Stimulated activated CD4-positive, alpha-beta T cell treated with anti-CD3 and anti-CD28 coated beads, Interleukin-1b, Interleukin-23, amount 100 ng/mL, for 4 hours (primary cell): Measurements from ENCODE around the gene MOAP1.
"Not testable (repeated sequence)": the region's sequence is repeated elsewhere in the genome, so short reads cannot be mapped to it uniquely, and the experiment has no call there.

ENCODE experiments used
- DNase-seq, 2 donors: peaks; one replicate each; pipeline ENCODE4 v3.0.0-alpha.2; 2020; ENCODE audit warnings: low read depth in 2 of 2

Gene MOAP1

DNA sequence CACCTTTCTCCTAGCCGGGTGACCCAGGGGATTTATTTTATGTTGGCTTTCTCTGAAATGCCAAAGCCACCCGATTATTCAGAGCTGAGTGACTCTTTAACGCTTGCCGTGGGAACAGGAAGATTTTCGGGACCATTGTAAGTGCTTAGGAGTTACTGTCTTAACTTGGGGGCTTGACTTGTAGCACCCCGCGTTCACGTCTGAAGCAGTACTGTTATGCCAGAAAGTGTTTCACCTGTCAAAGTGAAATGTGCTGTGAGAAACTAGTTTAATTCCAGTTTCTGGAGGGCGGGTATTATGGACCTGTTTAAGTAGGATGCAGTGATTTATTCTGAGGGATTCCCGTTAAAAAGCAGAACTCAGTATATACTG is 638 bp upstream of the MOAP1 start:
- DNase-seq = no peak

DNA sequence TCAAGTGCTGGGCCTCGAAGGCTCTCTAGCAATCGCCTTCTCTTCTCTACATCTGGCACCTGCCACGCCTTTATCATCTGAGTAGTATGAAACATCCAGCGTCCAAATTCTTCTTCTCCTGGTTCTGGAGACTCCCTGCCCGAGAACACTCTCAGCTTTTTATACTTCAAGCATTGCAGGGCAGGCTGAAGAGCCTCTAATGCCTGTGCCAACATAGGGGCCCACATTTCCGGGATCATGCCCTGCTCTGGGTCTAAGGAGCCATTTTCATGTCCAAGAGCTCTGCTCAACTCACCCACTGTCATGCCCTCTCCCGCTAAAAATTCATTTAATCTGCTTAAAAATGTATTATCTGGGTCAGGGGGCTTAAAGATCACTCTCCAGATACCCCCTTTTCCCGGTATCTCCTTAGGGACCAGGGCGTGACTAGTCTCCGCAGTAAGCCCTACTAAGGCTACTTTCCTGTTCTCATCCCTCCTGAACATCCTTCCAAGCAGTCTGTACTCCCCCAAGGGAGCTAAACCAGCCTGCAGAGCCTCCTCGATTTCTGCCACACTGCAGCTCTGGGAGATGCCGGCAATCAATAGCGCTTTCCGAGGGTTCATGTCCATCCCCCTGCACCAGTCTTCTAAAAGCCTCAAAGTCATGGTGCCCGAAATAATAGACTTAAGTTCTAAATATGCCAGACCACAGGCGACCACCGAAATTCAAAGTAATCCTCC is 940 bp downstream of the MOAP1 start:
- DNase-seq = no peak

DNA sequence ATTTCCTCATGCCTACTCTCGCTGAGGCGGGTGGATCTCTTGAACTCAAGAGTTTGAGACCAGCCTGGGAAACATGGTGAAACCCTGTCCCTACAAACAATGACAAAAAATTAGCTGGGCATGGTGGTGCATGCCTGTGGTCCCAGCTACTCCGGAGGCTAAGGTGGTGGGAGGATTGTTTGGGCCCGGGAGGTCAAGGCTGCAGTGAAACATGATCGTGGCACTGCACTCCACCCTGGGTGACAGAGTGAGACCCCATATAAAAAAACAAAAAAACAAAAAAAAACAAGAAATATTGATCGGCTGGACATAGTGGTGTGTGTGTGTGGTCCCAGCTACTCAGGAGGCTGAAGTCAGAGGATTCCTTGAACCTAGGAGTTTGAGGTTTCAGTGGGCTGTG is 9.2 kb downstream of the MOAP1 start:
- DNase-seq = no peak

DNA sequence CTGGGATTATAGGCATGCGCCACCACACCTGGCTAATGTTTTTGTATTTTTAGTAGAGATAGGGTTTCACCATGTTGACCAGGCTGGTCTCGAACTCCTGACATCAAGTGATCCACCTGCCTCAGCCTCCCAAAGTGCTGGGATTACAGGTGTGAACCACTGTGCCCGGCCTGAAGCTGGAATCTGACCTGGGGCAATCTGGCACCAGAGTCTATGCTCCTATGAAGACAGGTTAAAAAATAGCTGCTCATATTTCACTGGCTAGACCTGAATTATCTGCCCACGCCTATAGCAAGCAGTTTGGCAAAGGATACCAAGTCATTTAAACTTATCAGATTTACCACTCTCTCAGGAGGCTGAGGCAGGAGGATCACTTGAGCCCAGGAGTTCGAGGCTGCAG is 10.0 kb downstream of the MOAP1 start:
- DNase-seq = not testable (repeated sequence)

DNA sequence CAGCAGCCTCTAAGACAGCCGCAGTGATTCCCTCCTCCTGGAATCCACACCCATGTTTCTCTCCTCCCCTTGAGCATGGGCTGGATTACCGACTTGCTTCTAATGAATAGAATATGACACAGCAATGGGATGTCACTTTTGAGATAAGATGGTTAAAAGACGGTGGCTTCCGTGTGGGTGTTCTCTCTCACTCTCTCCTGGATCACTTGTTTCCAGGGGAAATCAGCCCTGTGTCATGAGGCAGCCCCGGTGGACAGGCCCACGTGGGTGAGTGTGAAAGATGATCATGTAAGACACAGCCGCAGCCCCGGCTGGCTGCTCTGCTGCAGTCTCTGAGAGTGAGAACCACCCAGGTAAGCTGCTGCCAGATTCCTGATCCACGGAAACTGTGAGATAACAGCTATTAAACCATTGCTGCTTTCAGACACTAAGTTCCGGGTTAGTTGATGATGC is 10.7 kb downstream of the MOAP1 start:
- no peak for DNase-seq

DNA sequence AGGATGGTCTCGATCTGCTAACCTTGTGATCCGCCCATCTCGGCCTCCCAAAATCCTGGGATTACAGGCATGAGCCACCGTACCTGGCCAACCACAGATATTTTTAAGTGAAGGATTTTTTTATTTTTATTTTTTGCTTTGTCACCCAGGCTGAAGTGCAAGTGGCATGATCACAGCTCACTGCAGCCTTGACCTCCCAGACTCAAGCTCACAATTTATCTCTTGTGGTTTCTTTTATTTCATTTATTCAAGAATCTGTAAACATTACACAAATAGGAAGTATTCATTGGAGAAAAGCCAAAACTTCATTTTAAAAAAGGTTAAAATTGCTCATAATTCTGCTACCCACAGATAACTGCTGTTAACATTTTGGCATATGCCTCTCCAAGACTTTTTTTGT is 13.3 kb downstream of the MOAP1 start:
- no peak for DNase-seq

DNA sequence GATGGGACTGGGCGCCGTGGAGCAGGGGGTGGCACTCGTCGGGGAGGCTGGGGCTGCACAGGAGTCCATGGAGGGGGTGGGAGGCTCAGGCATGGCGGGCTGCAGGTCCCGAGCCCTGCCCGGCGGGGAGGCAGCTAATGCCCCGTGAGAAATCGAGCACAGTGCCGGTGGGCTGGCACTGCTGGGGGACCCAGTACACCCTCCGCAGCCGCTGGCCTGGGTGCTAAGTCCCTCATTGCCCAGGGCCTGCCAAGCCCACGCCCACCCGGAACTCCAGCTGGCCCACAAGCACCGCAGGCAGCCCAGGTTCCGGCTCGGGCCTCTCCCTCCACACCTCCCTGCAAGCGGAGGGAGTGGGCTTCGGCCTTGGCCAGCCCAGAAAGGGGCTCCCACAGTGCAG is 14.6 kb downstream of the MOAP1 start:
- not testable (repeated sequence) for DNase-seq

DNA sequence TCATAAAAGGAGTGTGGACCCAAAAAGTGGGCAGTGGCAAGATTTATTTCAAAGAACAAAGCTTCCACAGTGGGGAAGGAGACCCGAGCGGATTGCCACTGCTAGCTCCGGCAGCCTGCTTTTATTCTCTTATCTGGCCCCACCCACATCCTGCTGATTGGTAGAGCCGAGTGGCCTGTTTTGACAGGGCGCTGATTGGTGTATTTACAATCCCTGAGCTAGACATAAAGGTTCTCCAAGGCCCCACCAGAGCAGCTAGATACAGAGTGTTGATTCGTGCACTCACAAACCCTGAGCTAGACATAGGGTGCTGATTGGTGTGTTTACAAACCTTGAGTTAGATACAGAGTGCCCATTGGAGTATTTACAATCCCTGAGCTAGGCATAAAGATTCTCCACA is 15.1 kb downstream of the MOAP1 start:
- not testable (repeated sequence) for DNase-seq

DNA sequence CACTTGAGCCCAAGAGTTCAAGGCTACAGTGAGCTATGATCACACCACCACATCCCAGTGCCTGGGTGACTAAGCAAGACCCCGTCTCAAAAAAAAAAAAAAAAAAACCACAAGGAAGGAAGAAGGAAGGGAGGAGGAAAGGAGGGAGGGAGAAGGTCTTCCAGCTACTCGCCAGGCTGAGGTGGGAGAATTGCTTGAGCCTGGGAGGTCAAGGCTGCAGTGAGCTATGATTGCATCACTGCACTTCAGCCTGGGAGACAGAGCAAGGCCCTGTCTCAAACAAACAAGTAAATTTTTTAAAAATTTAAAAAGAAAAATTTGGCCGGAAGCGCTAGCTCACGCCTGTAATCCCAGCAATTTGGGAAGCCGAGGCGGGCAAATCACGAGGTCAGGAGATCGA is 16.1 kb downstream of the MOAP1 start:
- DNase-seq = not testable (repeated sequence)

DNA sequence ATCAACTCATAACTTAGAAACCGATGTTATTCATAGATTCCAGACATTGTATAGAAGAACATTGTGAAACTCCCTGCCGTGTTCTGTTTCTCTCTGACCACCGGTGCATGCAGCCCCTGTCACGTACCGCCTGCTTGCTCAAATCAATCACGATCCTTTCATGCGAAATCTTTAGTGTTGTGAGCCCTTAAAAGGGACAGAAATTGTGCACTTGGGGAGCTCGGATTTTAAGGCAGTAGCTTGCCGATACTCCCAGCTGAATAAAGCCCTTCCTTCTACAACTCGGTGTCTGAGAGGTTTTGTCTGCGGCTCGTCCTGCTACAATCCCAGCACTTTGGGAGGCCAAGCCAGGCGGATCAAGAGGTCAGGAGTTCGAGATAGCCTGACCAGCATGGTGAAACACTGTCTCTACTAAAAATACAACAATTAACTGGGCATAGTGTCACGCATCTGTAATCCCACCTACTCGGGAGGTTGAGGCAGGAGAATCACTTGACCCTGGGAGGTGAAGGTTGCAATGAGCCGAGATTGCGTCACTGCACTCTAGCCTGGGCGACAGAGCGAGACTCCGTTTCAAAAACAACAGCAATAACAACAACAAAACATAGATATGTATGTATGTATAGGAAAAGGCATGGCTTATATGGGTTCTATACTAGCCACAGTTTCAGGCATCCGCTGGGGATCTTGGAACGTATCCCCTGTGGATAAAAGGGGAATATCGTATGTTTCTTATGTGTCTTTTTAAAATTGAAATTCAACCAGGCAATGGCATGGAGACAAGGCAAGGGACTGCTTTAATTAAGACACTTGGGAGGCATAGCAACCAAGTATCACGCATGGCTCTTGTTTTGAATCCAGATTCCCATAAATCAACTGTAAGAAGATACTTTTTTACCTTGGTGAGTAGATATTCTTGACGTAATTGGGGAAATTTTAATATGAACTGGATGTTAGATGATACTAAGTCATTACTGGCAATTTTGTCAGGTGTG is 19.1 kb downstream of the MOAP1 start:
- DNase-seq = not testable (repeated sequence)

DNA sequence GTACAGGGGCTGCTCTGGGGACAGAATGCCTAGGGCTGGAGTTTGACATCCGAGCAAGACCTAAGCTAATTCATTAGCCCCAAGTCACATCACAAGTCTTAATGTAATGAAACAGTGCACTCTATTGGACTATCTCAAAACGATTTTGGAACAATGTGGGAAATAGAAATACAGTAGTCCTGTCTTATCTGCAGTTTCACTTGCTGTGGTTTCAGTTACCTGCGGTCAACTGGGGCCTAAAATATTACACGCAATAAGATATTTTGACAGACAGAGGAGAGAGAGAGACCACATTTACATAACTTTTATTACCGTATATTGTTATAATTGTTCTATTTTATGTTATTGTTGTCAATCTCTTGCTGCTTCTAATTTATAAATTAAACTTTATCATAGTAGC is 21.1 kb downstream of the MOAP1 start:
- DNase-seq = no peak

DNA sequence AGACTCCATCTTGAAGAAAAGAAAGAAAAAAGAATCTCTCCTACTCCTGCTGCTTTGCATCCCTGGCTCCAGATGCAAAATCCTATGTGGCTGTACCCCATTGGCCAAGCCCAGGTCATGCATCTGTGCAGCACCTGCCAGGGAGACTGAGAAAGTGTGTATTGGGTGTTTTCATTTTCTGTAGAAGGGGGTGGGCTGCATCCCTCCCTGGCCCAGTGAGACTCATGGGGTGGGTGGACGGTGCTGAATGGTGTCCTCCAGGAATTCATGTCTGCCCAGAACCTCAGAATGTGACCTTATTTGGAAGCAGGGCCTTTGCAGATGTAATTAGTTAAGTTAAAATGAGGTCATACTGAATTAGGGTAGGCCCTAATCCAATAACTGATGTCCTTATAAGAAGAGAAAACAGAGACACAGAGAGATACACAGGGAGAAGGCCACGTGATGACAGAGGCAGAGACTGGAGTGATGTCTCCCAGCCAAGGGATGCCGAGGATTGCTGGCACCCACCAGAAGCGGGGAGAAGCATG is 23.2 kb downstream of the MOAP1 start:
- DNase-seq = no peak

DNA sequence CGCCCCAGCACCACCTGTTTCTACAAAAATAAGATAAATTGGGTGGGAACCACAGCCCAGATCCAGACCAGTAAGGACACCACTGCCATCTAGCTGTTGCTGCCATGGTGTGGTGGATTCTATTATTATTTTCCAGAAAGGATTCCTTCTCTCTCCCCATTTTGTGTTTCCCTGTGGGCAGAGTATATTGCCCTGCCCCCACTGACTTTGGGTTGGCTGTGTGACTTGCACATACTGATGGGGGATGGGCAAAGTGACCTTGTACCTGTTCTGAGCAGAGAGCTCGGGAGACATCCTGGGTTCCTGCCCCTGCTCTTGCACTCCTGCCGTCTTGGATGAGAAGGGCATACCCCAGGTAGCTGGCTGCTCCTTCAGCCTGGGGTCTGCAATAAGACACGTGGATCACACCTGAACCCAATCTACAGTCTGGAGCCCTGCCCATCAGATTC is 24.3 kb downstream of the MOAP1 start:
- DNase-seq = no peak

DNA sequence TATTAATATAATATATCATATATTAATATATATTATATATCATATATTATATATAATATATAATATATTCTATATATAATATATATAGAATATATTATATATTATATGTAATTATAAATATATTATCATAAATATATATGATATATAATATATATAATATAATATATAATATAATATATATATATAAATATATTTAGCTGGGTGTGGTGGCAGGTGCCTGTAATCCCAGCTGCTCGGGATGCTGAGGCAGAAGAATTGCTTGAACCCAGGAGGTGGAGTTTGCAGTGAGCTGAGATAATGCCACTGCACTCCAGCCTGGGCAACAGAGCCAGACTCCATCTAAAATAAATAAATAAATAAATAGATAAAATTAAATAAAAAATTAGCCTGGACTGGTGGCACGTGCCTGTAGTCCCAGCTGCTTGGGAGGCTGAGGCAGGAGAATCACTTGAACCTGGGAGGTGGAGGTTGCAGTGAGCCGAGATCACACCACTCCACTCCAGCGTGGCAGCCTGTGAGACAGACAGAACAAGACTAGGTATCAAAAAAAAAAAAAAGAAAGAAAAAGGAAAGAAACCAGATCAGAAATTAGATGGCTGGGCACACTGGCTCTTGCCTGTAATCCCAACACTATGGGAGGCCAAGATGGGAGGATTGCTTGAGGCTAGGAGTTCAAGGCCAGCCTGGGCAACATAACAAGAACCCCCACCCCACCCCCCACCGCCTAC is 24.9 kb downstream of the MOAP1 start:
- DNase-seq = not testable (repeated sequence)

DNA sequence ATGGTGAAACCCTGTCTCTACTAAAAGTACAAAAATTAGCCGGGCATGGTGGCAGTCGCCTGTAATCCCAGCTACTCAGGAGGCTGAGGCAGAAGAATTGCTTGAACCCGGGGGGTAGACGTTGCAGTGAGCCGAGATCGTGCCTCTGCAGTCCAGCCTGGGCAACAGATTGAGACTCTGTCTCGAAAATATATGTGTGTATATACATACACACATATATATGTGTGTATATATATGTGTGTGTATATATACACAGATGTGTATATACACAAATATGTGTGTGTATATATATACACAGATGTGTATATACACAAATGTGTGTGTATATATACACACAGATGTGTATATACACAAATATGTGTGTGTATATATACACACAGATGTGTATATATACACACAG is 26.3 kb downstream of the MOAP1 start:
- not testable (repeated sequence) for DNase-seq

DNA sequence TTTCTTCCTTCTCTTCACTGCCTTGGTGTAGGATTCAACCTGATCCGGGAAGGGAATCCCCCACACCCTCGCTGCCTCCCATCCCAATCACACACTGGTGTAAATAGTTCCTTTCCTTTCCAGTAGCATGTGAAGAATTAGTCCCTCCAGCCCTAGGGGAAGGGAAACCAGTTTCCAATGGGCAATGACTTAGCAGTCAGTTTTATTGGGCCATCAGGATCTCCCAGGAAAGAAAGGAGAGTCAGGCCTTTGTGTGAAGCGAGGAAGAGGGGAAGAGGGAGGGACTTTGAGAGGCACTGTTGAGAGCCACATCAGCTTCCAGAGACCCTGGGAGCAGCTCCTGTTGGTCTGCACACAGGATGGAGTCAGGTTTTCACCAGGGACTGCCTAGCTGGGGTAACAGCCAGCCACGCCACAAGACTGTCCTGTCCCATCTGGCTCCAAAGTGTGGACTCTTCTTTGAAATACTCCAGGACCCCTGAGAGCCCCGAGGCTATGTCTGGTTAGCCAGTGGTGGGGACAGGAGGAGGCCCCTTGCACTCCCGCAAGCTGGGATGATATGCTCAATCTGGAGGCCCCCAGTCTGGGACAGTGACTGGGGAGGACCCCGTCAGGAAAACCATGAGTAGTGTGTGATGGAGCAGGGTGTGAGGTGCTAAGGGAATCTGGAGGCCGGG is 27.9 kb downstream of the MOAP1 start:
- no peak for DNase-seq

DNA sequence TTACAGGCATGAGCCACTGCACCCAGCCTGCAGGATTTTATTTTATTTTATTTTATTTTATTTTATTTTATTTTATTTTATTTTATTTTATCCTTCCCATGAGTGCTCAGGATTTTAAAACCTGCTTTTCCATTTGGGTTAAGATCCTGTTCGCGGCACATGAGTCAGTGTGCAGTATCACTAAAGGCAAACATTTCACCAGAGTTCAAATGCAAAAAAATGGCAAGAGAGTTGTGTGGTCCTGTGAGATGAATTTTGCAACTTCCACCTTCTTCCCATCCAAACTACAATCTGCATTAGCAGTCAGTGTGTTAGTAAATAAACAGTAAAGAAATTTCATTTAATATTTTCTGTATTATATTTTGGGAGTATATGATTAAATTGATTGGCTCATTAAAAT is 29.0 kb downstream of the MOAP1 start:
- no peak for DNase-seq

DNA sequence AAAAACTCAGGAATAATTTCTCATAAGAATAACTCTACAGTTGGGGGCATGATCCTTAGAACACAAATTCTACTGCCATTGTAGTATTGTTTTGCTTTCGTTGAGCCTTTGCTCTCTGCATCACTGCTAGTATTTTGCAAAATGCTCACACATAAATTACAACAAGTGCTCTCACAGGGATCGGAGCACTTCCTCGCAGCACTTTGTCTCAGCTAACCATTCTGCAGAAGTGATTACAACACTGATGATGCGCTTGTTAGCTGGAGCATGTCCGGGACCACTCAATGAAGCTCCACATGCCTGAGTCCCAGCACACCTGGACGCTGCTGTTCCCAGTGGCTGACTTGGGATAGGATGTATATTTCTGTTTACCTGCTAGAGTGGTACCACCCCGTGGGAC is 31.6 kb downstream of the MOAP1 start:
- no peak for DNase-seq

DNA sequence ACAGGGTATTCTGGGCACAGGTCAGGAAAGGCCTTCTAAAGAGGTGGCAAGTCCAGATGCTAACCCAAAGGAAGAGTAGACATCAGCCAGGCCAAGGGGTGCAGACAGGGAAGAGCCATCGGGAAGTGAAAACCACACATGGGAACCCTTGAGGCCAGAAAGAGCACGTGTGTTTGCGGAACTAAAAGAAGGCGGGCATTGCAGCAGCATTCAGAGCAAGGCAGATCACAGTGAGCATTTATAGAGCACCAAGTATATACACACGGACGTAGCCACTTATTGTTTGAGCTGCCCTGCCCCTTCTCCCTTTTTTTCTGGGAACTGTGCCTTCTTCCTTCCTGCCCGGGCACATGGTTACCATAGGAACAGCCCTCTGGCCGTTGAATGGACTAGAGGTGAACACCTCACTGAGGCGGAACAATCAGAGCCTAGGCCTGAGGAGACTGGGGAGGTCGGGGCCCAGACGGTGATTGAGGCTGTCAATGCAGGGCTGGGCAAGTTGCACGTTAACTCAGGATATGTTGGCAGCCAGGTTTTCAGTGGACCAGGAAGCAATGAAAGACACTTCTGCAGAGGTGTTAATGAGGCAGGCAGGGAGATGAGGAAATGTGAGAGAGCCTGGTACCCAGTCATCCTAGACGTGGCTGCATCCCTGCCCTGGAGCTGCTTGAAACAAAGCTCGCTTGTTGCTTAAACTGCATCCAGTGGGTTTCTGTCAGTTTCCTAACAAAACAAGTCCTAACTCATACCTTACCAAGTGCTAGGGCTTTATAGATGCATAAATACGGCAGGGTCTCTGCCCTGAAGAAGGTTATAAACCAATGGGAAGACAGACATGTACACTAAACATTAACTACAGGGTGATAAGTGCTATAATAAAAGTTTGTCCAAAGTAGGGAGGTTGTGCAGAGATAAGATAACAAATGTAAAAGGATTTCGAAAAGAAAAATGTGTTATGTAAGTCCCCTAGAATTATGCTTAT is 34.2 kb downstream of the MOAP1 start:
- no peak for DNase-seq

DNA sequence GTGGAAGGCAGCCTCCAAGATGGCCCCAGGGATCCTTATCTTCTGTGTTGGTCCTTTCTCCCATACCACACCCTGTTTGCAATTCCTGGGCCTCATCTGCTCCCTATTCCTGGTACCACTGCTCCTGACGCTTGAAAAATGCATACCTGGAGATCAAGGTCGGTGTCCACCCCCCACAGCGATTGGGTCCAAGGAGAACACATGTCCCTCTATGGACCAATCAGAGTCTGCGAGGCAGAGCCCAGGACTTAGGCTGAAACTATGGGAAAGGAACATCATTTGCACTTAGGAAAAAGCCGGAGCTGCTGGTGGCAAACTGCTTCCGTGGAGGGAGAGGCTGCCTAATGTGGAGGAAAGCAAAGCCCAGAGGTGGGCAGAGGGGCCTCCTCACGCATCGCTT is 35.7 kb downstream of the MOAP1 start:
- no peak for DNase-seq
